HG03342 (cell line): ENCODE measurements around the gene WBP2.
"Not testable (repeated sequence)": the region's sequence is repeated elsewhere in the genome, so short reads cannot be mapped to it uniquely, and the experiment has no call there.

Source experiments
- ATAC-seq: cut with Tn5 transposase; IDR thresholded peaks from one replicate; pipeline ENCODE4 v1.9.1; 2021; ENCODE audit warnings: mild to moderate bottlenecking, moderate library complexity; ENCODE audit not compliant: unreplicated experiment

The WBP2 gene

GRCh38 chr17:75818326-75818885 lies 36.7 kb downstream of the WBP2 start:
- ATAC-seq = no peak

DNA sequence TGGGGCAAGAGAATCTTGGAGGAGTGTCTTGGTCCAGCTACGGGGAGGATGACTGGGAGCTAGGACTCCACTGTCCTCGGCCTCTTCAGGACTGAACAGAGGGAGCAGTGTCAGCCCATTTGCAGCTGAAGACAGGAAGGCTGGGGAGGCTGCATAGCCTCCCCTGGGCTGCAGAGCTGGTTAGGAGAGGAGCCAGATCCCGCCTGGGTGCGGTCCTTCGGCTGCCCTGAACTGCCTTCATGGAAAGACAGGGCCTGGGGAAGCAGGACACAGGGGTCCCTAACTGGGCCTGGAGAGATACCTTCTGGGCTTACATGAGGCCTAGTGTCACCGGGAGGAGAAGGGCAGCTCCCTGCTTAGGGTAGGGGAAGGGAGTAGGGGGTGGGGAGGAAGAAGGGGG lies 37.6 kb downstream of the WBP2 start:
- ATAC-seq = no peak

DNA sequence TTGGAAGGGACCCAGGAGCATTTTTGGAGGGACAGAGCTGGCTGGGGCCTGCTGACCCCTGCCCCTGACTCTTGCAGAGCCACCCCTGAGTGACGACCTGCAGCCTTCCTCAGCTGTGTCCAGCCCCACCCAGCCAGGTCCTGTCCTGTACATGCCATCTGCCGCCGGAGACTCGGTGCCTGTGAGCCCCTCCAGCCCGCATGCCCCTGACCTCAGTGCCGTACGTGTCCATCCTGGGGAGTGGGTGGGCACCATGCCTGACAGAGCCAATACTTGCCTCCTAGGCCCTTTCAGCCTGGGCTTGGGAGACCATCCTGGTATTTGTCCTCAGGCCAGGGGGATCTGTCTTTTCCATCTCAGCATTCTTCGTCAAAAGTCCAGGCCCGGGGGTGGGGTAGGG lies 38.4 kb downstream of the WBP2 start:
- no peak for ATAC-seq

- ATAC-seq = no peak
Measured at GRCh38 chr17:75815399-75815798, 39.7 kb downstream of the WBP2 start.

GRCh38 chr17:75814900-75815373 lies 40.2 kb downstream of the WBP2 start:
- no peak for ATAC-seq

DNA sequence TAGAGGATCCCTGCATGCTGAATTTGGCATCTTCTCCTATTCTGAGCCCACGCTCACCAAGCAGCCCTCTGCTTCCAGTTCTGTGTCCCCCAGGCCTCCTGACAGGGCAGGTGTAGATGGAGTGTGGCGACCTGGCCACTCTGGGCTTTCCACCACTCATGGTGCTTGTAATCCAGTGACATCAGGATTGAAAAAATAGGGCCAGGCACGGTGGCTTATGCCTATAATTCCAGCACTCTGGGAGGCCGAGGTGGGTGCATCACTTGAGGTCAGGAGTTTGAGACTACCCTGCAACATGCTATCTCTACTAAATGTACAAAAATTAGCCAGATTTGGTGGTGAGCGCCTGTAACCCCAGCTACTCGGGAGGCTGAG lies 41.1 kb downstream of the WBP2 start:
- ATAC-seq = no peak

DNA sequence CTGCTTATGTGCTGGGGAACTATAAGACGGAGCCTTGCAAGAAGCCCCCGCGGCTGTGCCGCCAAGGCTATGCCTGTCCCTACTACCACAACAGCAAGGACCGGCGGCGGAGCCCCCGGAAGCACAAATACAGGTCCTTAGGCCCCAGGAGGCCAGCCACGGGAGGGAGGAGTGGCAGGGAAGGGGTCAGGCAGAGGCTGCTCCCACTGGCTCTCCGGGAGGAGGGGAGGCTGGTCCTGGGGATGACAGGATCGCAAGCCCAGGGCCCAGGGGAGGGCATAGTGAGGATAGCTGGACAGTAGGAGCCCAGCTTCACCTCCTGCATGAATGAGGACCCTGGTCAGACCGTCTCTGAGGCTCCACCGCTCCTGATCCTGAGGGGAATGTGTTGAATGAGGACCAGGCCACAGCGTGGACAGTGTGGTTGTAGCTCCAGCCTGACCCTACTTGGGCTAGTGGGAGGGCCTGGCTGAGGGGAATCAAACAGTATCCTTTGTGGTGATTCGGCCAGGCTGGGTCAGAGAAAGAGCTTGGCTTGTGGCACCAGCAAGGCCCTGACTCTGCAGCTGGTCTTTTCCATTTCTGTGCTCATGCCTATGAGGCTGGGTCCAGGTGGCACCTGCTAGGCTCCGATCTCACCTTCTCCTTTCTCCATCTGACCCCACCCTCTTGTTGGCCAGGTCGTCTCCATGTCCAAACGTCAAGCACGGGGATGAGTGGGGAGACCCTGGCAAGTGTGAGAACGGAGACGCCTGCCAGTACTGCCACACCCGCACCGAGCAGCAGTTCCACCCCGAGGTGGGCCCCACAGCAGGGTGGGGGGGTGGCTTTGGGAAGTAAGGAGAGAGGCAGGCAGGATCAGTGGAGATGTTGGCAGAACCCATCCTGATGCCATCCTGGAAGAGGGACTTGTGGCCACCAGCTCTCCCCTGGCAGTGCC lies 41.8 kb downstream of the WBP2 start:
- no peak for ATAC-seq

DNA sequence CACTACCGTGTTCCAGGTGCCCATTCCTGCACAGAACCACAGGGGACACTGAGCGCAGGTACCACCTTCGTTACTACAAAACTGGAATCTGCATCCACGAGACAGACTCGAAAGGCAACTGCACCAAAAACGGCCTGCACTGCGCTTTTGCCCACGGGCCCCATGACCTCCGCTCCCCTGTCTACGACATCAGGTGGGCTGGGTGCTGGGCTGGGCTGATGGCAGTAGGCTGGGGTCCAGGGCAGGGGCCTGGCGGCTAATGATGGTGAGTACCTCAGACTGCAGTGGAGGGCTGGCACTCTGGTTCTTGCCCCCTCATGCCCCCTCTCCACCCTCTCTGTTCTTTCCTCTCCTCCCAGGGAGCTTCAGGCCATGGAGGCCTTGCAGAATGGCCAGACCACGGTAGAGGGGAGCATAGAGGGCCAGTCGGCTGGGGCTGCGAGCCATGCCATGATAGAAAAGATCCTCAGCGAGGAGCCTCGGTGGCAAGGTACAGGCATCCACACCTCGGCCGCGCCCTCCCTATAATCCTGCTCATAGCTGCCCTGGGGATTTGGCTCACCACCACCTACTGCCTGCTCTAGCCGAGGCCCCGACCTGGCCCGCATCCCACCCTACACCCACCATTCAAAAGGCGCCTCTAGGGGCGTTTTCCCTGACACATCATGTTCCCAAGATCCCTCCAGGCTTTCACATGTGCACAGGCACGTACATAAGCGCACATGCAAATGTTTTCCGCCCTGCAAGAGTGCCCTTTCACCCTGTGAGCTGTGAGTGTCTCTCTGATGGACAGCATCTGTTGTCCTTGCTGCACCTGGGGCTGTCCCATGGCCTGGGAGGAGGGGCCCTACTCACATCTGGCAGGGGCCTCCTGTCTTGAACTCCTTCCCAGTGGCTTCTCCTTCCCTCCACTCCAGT lies 42.8 kb downstream of the WBP2 start:
- ATAC-seq = no peak

- ATAC-seq = no peak
Measured at GRCh38 chr17:75811174-75811573, 44.0 kb downstream of the WBP2 start.

- not testable (repeated sequence) for ATAC-seq
Measured at GRCh38 chr17:75810756-75811155, 44.4 kb downstream of the WBP2 start.

- ATAC-seq = no peak
Measured at GRCh38 chr17:75810216-75810615, 44.9 kb downstream of the WBP2 start.

DNA sequence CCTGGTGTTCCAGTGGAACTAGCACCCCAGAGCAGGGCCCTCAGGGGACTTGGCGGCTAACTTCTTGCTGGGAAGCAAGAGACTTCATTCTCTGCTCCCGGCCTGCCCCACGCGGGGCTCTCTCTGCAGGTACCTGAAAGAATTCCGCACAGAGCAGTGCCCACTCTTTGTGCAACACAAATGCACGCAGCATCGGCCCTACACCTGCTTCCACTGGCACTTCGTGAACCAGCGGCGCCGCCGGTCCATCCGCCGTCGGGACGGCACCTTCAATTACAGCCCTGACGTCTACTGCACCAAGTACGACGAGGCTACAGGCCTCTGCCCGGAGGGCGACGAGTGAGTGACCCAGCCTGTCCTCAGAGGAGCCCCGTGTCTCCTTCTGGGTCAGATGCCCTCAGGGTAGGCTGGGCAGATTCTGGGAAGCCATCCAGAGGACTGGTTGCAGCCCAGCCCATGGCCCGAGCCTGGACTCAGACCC lies 45.5 kb downstream of the WBP2 start:
- ATAC-seq = no peak

- no peak for ATAC-seq
Measured at GRCh38 chr17:75808905-75809621, 46.1 kb downstream of the WBP2 start.

- ATAC-seq = no peak
Measured at GRCh38 chr17:75808549-75808904, 46.6 kb downstream of the WBP2 start.

GRCh38 chr17:75807861-75808260 lies 47.3 kb downstream of the WBP2 start:
- ATAC-seq = no peak

- ATAC-seq = no peak
Measured at GRCh38 chr17:75806822-75807500, 48.2 kb downstream of the WBP2 start.

- no peak for ATAC-seq
Measured at GRCh38 chr17:75803883-75804282, 51.3 kb downstream of the WBP2 start.

GRCh38 chr17:75799402-75799801 lies 55.7 kb downstream of the WBP2 start:
- ATAC-seq = no peak

GRCh38 chr17:75795820-75796607 lies 59.1 kb downstream of the WBP2 start:
- no peak for ATAC-seq
